Peyer's patch (tissue), 4 donors: ENCODE results near the gene SYS1.

ENCODE experiments used
- CTCF ChIP-seq, 6 experiments: fragments of 450-650 bp in 4 of 6; fragments of 200-600 bp in 2 of 6; sonication (generic) in 1 of 6; IDR thresholded peaks; one replicate each; pipeline ENCODE4 v1.5.1; 2017 to 2019; ENCODE audit warnings: antibody characterized with exemption in 6 of 6, mild to moderate bottlenecking in 3 of 6, moderate library complexity in 1 of 6
- POLR2A ChIP-seq, 2 donors: fragments of 450-650 bp; IDR thresholded peaks; one replicate each; pipeline ENCODE4 v1.5.1; 2017; ENCODE audit warnings: antibody characterized with exemption in 2 of 2, mild to moderate bottlenecking in 2 of 2, moderate library complexity in 2 of 2

DNA sequence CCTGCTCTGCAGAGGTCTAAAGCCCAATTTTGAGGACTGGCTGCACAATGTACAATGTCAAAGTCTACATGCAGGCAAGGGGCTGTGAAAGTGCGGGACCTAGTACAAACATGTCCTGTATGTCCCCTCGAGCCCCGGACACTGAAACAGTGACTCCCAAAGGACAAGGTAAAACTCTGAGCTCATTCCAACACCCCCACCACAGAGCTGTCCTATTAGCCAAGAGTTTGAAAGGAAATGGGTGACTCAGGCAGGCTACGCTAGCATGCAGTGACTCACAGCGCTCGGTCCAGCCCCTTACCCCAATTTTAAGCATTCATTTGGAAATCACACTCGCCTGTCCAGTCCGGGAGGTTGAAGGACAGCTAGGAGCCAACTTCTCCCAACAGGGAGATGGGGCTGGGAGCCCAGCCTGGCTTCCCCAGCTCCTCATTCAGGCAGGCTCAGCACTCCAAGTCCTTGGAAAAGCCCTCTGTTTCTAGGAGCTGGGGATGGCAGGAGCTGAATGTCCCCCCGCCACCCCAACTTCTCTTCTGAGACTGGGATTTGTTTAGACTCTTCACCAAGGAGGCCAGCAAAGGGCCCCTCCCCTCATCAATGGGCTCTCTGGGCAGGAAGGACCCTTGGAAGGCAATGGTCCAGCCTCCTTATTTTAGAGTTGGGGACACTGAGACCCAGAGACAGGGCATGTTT lies 18.6 kb upstream of the SYS1 start:
- TF ChIP-seq CTCF (IDR thresholded peaks at IDR 0.05) (no peak), POLR2A (IDR thresholded peaks at IDR 0.05) (peak in 1 of 2 donors; percentile 10)
